Activated naive CD8-positive, alpha-beta T cell treated with anti-CD3 and anti-CD28 coated beads, Interleukin-2, amount 10 ng/mL, durations not matched to agents 7 days and 5 days (primary cell): ENCODE results near the gene ACSM6. TPM values are rescaled to one million over a fixed set of nuclear protein-coding genes. Genes with fewer than 3 reads are reported as not detected.
A peak's percentile ranks its signal among the peaks of the same experiment; 100 is the strongest.
"Not testable (repeated sequence)": the region's sequence is repeated elsewhere in the genome, so short reads cannot be mapped to it uniquely, and the experiment has no call there.

ENCODE experiments used
- ATAC-seq: fragments of 150-1000 bp; cut with Tn5 transposase; one replicate; pipeline ENCODE4 v1.10.0; 2021; ENCODE audit warnings: low read depth, moderate library complexity
- POLR2A ChIA-PET: fragments of 350-600 bp; sonication (Branson Sonifier 250); formaldehyde crosslinking; loops from one replicate; lab custom pipeline; 2021; ENCODE audit warnings: antibody characterized with exemption; lab: Charles Lee
- DNase-seq: peaks from one replicate; pipeline ENCODE4 v3.0.0; 2021
- H3K27ac Mint-ChIP-seq: one replicate; pipeline ENCODE4 v1.8.0; 2022; ENCODE audit warnings: mild to moderate bottlenecking, mixed read lengths
- H3K27me3 Mint-ChIP-seq: one replicate; pipeline ENCODE4 v1.8.0; 2022; ENCODE audit warnings: mild to moderate bottlenecking, moderate library complexity, mixed read lengths
- H3K36me3 Mint-ChIP-seq: one replicate; pipeline ENCODE4 v1.8.0; 2021; ENCODE audit warnings: mild to moderate bottlenecking, mixed read lengths
- H3K4me1 Mint-ChIP-seq: one replicate; pipeline ENCODE4 v1.8.0; 2021; ENCODE audit warnings: mixed read lengths
- H3K4me3 Mint-ChIP-seq: one replicate; pipeline ENCODE4 v1.8.0; 2022; ENCODE audit warnings: mild to moderate bottlenecking, moderate library complexity, mixed read lengths
- H3K9me3 Mint-ChIP-seq: one replicate; pipeline ENCODE4 v1.8.0; 2021; ENCODE audit warnings: mixed read lengths
- total RNA-seq, 2 experiments: library from RNA; stranded (reverse); gene quantifications; one replicate each; pipeline ENCODE4 v1.2.3, GENCODE V29; 2021

The ACSM6 gene
- total RNA-seq, 2 experiments from 2014 or later, result not detected

DNA sequence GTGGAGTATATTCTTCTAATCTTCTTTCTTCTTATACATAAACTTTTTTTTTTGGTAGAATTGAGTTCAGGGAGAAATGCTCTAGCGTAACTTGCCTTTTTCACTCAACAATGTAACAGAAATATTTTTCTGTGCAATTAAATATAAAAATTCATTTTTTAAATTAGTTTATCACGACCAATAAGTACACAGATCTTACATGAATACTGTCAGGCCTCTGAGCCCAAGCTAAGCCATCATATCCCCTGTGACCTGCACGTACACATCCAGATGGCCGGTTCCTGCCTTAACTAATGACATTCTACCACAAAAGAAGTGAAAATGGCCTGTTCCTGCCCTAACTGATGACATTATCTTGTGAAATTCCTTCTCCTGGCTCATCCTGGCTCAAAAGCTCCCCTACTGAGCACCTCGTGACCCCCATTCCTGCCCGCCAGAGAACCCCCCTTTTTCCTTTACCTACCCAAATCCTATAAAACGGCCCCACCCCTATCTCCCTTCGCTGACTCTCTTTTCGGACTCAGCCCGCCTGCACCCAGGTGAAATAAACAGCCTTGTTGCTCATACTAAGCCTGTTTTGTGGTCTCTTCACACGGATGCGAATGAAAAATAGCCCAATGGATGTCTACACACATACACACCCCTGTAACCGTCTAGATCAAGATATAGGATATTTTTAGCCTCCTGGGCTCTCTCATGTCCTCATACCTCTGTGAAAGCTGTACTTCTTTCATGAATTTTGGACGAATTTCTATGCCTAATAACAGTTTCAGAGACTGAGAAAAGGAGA is 35.1 kb downstream of the ACSM6 start:
- H3K27me3 Mint-ChIP-seq, H3K9me3 Mint-ChIP-seq, DNase-seq, H3K4me3 Mint-ChIP-seq, H3K27ac Mint-ChIP-seq, ATAC-seq, H3K4me1 Mint-ChIP-seq, H3K36me3 Mint-ChIP-seq, POLR2A ChIA-PET: not testable (repeated sequence)

DNA sequence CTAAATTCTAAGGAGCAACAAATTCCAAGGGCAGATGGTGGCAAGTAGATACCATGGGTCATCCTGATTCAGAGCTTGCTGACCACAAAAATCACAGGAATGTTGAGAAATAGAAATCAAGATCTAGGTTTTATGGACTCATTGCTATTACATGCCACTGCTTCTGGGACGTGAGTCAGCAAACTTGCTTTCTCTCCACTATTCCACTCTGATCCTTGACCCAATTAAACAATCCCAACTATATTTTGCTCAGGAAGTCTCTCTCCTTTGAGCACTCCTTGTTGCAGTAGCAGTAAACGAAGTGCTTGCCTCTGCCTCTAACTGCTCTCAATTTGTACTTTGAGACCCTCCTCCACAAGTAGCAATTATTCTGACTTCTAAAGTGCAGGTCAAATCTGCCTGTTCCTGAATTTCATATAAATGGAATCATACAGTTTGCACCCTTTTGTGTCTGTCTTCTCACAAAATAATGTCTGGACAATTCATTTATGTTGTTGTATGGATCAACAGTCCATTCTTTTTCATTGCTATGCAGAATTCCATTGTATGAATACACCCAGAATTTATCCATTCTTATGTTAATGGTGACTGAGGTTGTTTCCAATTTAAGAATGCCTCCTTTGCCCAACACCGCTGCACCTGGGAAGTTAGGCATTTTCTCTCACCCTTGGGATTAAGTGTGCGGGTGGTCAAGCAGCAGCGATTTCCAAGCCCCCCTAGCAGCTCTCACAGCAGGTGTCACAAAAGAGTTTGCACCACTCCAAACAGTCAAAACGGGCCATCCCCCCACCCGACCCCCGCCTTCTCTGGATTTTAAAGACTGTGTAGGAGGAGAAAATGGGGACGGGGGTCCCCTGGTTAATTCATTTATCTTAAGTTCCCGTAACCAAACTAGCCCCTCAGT is 35.9 kb downstream of the ACSM6 start:
- POLR2A ChIA-PET, result no interaction called here
- H3K27ac Mint-ChIP-seq, result peak overlapping the region; percentile 85
- no peak for DNase-seq
- peaks cover 3% of the 10 kb centered on the region for H3K27me3 Mint-ChIP-seq
- H3K4me1 Mint-ChIP-seq, result peaks cover 11% of the 10 kb centered on the region
- no peak for ATAC-seq
- H3K9me3 Mint-ChIP-seq, result peaks cover 4% of the 10 kb centered on the region
- peak overlapping the region; percentile 84 for H3K4me3 Mint-ChIP-seq
- H3K36me3 Mint-ChIP-seq, result peaks cover 4% of the 10 kb centered on the region

DNA sequence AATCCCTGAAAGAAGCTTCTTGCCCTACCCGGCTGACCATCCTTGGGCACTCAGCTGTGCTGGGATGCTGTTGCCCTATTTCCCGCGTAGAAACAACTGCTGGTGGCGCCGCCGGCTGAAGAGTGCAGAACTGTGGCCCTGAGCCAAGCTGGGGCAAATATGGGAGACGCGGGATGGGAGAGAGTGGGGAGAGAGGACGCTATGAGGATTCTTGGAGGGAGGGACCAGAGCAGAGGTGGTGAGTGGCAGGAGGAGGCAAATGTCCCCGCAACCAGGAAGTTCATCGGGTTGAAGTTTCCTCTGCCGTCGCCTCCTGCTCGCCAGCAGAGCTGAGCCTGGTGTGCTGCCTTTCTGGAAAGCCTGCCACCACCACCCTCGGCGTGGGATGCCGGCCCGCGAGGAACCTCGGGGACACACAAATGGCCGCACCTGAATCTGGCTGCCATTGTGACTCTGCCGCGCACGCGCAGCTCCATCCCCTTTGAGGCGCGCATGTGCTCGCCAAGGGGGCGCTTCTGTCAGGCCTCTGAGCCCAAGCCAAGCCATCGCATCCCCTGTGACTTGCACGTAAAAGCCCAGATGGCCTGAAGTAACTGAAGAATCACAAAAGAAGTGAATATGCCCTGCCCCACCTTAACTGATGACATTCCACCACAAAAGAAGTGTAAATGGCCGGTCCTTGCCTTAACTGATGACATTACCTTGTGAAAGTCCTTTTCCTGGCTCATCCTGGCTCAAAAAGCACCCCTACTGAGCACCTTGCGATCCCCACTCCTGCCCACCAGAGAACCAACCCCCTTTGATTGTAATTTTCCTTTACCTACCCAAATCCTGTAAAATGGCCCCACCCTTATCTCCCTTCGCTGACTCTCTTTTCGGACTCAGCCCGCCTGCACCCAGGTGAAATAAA is 36.9 kb downstream of the ACSM6 start:
- H3K4me3 Mint-ChIP-seq, result peak overlapping the region; percentile 84
- peaks cover 16% of the 10 kb centered on the region for H3K4me1 Mint-ChIP-seq
- POLR2A ChIA-PET, H3K27me3 Mint-ChIP-seq, H3K9me3 Mint-ChIP-seq, H3K36me3 Mint-ChIP-seq: not testable (repeated sequence)
- DNase-seq (peak; percentile 70), ATAC-seq (peak; percentile 75)
- peak overlapping the region; percentile 85 for H3K27ac Mint-ChIP-seq

DNA sequence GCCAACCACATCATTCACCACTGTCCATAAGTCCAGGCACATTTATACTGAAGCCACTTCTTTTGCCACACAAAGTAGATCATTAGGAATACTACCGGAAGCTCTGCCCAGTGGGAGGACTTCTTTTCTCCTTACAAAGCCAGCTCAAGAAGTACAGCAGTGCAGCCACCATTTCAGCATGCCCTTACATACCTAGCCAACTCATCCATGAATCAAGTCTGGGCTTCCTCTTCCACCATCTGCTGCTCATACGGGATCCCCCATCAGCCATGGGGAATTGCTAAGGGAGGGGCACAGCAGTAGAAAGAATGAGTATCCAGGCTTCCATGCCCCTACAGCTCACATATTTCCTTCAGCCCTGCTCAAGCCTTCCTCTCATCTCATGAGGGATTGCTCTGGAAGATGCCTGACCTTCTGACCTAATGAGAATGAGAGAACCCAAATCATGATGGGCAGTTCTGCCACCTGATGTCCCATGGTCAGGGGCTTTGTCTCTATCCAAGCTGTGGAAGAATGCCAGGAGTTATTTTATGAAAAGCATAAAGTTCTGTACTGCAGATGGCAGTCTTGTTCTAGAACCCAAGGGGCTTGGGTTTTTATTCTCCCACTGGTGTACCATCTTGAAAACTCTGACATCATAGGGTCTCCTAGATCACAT is 39.5 kb downstream of the ACSM6 start:
- Mint-ChIP-seq H3K9me3 (peaks cover 4% of the 10 kb centered on the region), H3K36me3 (peaks cover 5% of the 10 kb centered on the region), H3K4me1 (peaks cover 26% of the 10 kb centered on the region), H3K4me3 (no peak overlapping the region), H3K27ac (no peak overlapping the region), H3K27me3 (peaks cover 3% of the 10 kb centered on the region)
- ATAC-seq, result no peak
- no peak for DNase-seq
- POLR2A ChIA-PET, result no interaction called here

DNA sequence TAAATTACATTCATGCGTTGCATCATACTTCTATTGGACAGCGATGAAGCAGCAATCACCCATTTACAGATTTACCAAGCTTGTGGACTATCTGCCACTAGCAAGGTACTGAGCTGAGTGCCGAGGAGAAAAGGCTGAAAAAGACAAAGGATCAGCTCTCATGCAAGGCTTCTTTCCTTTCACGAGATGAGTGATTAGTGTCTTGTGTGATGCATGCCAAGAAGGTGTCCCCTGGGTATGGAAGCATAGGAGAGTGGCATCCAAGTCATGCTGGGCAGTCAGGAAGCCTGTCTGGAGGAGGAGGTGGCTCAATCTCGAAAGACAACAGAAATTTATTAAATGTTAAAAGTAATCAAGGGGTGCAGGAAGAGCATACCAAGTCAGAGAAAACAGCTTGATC is 40.9 kb downstream of the ACSM6 start:
- peaks cover 26% of the 10 kb centered on the region for H3K4me1 Mint-ChIP-seq
- H3K36me3 Mint-ChIP-seq, result peaks cover 5% of the 10 kb centered on the region
- no peak overlapping the region for H3K4me3 Mint-ChIP-seq
- DNase-seq, result no peak
- peaks cover 4% of the 10 kb centered on the region for H3K9me3 Mint-ChIP-seq
- POLR2A ChIA-PET, result interaction anchor here (0.7 kb wide), 1 partner anchor 43 kb away, joined by 6 read pairs; no protein-coding TSS in a partner anchor
- no peaks in the 10 kb centered on the region for H3K27me3 Mint-ChIP-seq
- ATAC-seq, result no peak
- no peak overlapping the region for H3K27ac Mint-ChIP-seq

DNA sequence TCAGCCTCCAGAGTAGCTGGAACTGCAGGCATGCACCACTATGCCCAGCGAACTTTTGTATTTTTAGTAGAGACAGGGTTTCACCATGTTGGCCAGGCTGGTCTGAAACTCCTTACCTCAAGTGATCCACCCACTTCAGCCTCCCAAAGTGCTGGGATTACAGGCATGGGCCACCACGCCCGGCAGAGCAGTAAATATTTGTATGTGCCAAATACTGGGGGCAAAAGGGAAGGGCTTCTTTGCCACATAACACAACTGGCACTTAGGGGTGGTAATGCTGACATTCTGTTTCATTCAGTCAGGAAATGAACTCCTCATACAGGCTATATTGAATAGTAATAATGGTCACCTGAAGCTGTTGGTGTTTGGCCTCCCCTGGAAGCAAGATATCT is 41.6 kb downstream of the ACSM6 start:
- no peak for ATAC-seq
- H3K4me1 Mint-ChIP-seq, result peaks cover 22% of the 10 kb centered on the region
- H3K4me3 Mint-ChIP-seq, result peak overlapping the region; percentile 47

DNA sequence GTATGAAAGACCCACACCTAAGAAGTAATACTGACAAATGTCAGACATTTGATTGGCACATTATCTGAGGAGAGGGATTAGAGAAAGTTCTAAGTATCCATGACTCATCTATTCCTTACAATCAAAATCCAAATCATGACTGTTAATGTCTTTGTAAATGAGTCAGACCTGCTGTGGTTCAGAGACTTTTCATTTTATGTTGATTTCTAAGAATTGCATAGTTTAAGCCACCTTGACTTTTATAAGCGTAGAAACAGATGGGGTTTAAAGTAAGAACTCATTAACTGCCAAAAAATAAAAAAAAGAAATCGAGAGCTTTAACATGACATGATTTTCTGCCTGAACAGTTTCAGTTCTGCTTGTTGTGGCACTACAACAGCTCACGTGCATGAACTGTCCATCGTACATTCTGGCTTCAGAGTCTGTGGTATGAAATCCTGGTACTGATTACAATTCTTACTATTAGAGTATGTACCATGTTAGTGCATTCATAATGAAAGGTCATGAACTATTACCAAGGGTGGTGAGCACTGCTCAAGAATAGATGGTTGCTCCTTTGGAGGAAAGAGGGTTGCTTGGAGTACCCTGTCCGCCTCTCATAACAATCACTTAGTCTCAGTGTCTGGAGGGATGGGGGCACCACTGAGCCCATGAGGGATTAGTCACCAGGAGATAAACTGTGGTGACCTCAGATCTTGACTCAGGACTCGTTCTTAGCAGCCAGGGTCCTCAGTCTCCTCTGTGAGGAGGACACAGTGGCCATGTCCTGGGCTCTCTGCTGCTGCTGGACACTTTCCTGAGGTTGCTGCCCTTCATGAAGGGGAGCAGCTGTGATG is 42.2 kb downstream of the ACSM6 start:
- no peaks in the 10 kb centered on the region for H3K27me3 Mint-ChIP-seq
- peaks cover 18% of the 10 kb centered on the region for H3K4me1 Mint-ChIP-seq
- ATAC-seq, result peak; percentile 59
- peaks cover 2% of the 10 kb centered on the region for H3K36me3 Mint-ChIP-seq
- peak overlapping the region; percentile 47 for H3K4me3 Mint-ChIP-seq
- H3K27ac Mint-ChIP-seq, result peak overlapping the region; percentile 46
- POLR2A ChIA-PET, result no interaction called here
- H3K9me3 Mint-ChIP-seq, result peaks cover under 1% of the 10 kb centered on the region
- no peak for DNase-seq

More for the DNA sequence above, 41.6 kb downstream of the ACSM6 start:
- DNase-seq, result no peak
- Mint-ChIP-seq H3K27me3 (no peaks in the 10 kb centered on the region), H3K36me3 (peaks cover 4% of the 10 kb centered on the region), H3K9me3 (peaks cover 4% of the 10 kb centered on the region), H3K27ac (peak overlapping the region; percentile 46)
- POLR2A ChIA-PET, result no interaction called here

DNA sequence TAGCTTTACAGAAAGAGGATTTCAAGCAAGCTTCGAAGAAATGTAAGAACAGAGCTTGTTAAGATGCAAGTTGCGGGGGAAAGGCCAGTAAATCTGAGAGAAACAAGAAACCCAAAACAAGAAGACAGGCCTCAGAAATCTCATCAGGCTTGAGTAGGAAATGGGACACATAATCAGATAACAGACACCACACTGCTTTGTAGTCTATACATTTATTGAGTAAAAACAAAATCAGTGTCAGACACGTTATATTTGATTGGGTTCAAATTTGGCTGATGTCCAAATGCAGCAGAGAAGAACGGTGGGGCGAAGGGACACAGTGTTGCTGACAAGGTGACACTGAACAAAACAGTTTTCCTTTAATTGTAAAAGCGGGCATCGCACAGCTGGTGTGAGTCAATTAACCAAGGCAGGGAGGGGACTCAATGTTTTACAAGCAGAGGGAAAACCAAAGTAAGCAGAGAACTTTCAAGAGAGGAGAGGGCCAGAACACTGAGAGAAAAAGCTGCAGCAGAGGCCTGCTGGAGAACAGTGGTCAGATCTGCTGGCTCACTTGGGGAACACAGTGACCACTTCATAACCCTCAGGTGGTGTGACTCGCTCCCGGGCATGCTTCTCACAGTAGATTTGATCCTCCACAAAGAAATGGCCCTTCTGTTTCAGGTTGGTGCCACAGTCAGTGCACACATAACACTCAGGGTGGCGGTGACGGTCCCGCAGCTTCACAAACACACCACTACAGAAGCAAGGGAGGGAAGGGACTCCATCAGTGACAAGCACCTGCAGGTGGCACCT is 43.5 kb downstream of the ACSM6 start:
- Mint-ChIP-seq H3K4me3 (no peak overlapping the region), H3K36me3 (peaks cover 2% of the 10 kb centered on the region), H3K4me1 (peaks cover 16% of the 10 kb centered on the region), H3K9me3 (no peaks in the 10 kb centered on the region), H3K27me3 (no peaks in the 10 kb centered on the region), H3K27ac (no peak overlapping the region)
- no peak for ATAC-seq
- POLR2A ChIA-PET, result no interaction called here
- DNase-seq, result no peak

DNA sequence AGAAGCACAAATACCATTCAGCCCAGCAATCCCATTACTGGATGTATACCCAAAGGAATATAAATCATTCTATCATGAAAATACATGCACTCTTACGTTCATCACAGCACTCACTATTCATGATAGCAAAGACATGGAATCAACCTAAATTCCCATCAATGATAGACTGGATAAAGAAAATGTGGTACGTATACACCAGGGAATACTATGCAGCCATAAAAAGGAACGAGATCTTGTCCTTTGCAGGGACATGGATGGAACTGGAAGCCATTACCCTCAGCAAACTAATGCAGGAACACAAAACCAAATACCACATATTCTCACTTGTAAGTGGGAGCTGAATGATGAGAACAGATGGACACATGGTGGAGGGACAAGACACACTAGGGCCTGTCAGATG is 46.1 kb downstream of the ACSM6 start:
- H3K36me3 Mint-ChIP-seq, H3K9me3 Mint-ChIP-seq, POLR2A ChIA-PET, H3K27ac Mint-ChIP-seq, H3K27me3 Mint-ChIP-seq, ATAC-seq, H3K4me3 Mint-ChIP-seq, DNase-seq: not testable (repeated sequence)
- H3K4me1 Mint-ChIP-seq, result peaks cover 14% of the 10 kb centered on the region

DNA sequence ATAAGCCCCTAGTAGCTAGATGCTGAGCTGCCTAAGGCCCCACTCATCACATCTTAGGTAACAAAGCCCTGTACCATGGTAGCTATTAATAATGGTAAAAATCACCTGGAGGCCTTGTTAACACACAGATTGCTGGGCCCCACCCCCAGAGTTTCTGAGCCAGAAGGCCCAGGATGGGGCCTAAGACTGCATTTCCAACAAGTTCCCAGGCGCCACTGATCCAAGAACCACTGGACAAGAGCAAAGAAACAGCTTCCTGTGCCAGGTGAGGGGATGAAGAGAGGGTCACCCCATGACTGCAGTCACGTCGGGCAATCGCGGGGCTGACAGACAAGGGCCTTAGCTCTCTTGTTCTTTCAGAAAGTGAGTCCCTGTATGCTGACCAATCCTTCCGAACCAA is 46.8 kb downstream of the ACSM6 start:
- DNase-seq (no peak), ATAC-seq (no peak)
- no peaks in the 10 kb centered on the region for H3K27me3 Mint-ChIP-seq
- H3K4me1 Mint-ChIP-seq, result peaks cover 11% of the 10 kb centered on the region
- no peaks in the 10 kb centered on the region for H3K36me3 Mint-ChIP-seq
- no peak overlapping the region for H3K27ac Mint-ChIP-seq
- POLR2A ChIA-PET, result no interaction called here
- no peaks in the 10 kb centered on the region for H3K9me3 Mint-ChIP-seq
- no peak overlapping the region for H3K4me3 Mint-ChIP-seq

DNA sequence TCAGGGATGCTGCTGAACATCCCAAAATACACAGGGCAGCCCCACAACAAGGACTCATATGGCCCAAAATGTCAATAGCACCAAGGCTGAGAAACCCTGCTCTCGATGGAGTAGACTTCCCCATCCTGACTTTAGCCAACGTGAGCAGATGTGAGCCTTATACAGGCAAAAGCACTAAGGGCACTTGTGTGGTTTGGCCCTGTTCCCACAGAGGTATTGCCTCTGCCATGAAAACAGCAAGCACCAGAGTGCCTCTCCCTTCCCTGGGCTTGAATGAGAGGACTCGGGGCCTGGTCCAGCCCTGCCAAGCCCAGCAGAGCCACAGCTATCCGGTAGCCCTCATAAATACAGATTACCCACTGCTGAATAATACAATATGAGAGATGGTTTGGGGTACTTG is 47.5 kb downstream of the ACSM6 start:
- H3K36me3 Mint-ChIP-seq, result no peaks in the 10 kb centered on the region
- no peaks in the 10 kb centered on the region for H3K27me3 Mint-ChIP-seq
- H3K9me3 Mint-ChIP-seq, result no peaks in the 10 kb centered on the region
- H3K4me1 Mint-ChIP-seq, result peaks cover 4% of the 10 kb centered on the region
- no peak overlapping the region for H3K4me3 Mint-ChIP-seq
- H3K27ac Mint-ChIP-seq, result no peak overlapping the region
- POLR2A ChIA-PET, result no interaction called here
- DNase-seq, result no peak
- no peak for ATAC-seq
